ENCODE results near the gene SPOPL.

DNA sequence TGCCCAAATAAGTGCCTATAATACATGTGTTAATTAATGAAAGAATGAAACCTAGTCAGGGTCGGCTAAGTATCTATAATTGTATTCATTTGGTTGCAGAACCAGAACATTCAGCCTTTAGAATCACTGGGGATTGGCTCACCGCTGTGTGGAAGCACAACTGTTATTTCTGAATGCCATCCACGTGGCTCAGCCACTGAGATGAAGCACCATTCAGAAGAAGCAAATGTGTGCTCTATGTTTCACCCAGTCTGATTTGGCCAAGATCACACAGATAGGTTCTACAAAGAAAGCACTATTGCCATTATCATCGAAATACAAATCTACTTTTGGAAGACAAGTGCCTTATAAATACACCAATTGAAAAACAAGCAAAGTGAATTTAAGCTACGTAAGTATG lies 30.6 kb upstream of the SPOPL start:
- no peak for TF ChIP-seq CTCF (IDR thresholded peaks at IDR 0.05)
- TF ChIP-seq POLR2A (IDR thresholded peaks at IDR 0.05): no peak
